ENCODE data around the gene TSHR. TPM values are rescaled to one million over a fixed set of nuclear protein-coding genes. Genes with fewer than 3 reads are reported as not detected.

TSHR gene
- total and polyA plus RNA-seq, 2 donors, result 10.3 to 20.1 TPM

GRCh38 chr14:80957613-80958012 lies 2.2 kb downstream of the TSHR start:
- 41% methylated on average over 2 of the region's 2 CpGs for WGBS
- Histone ChIP-seq H3K27ac (ENCODE audit: low read depth in 1 of 2, low read length in 1 of 2) (peak overlapping the region; percentile 92 to 98), H3K27me3 (ENCODE audit: control insufficient read depth in 2 of 2, insufficient read depth in 1 of 2, low read length in 1 of 2) (no peaks in the 10 kb centered on the region), H3K9me3 (ENCODE audit: control insufficient read depth in 2 of 2, insufficient read depth in 1 of 2, low read length in 1 of 2) (no peaks in the 10 kb centered on the region), H3K36me3 (ENCODE audit: control insufficient read depth in 2 of 2, insufficient read depth in 2 of 2, low read length in 1 of 2) (peaks cover 3 to 9% of the 10 kb centered on the region in 2 donors), H3K4me1 (ENCODE audit: control insufficient read depth in 2 of 2, insufficient read depth in 2 of 2, low read length in 2 of 2) (peaks cover 12 to 28% of the 10 kb centered on the region in 2 donors), H3K4me3 (ENCODE audit: low read length in 2 of 2) (peak overlapping the region; percentile 64 to 84)
- peak in 2 of 9 donors; percentile 57 to 66 for DNase-seq (ENCODE audit: low read depth in 6 of 9, low spot score in 9 of 9)

GRCh38 chr14:80958226-80958625 lies 2.8 kb downstream of the TSHR start:
- H3K27ac ChIP-seq (ENCODE audit: low read depth in 1 of 2, low read length in 1 of 2), result peak overlapping the region; percentile 92 to 98
- peak in 2 of 9 donors; percentile 45 to 73 for DNase-seq (ENCODE audit: low read depth in 6 of 9, low spot score in 9 of 9)
- no peaks in the 10 kb centered on the region for H3K9me3 ChIP-seq (ENCODE audit: control insufficient read depth in 2 of 2, insufficient read depth in 1 of 2, low read length in 1 of 2)
- 22% methylated on average over 2 of the region's 2 CpGs for WGBS
- H3K36me3 ChIP-seq (ENCODE audit: control insufficient read depth in 2 of 2, insufficient read depth in 2 of 2, low read length in 1 of 2), result peaks cover 3 to 11% of the 10 kb centered on the region in 2 donors
- no peaks in the 10 kb centered on the region for H3K27me3 ChIP-seq (ENCODE audit: control insufficient read depth in 2 of 2, insufficient read depth in 1 of 2, low read length in 1 of 2)
- peaks cover 12 to 28% of the 10 kb centered on the region in 2 donors for H3K4me1 ChIP-seq (ENCODE audit: control insufficient read depth in 2 of 2, insufficient read depth in 2 of 2, low read length in 2 of 2)
- H3K4me3 ChIP-seq (ENCODE audit: low read length in 2 of 2), result peak overlapping the region; percentile 64 to 84

- Histone ChIP-seq H3K27ac (ENCODE audit: low read depth in 1 of 2, low read length in 1 of 2) (peak overlapping the region; percentile 97 to 98), H3K36me3 (ENCODE audit: control insufficient read depth in 2 of 2, insufficient read depth in 2 of 2, low read length in 1 of 2) (peaks cover 3 to 11% of the 10 kb centered on the region in 2 donors), H3K4me3 (ENCODE audit: low read length in 2 of 2) (peak overlapping the region; percentile 64 to 84)
Observed at GRCh38 chr14:80958939-80959338, 3.5 kb downstream of the TSHR start.

GRCh38 chr14:80959496-80959895 lies 4.1 kb downstream of the TSHR start:
- peak overlapping the region; percentile 64 to 84 for H3K4me3 ChIP-seq (ENCODE audit: low read length in 2 of 2)
- no peaks in the 10 kb centered on the region for H3K27me3 ChIP-seq (ENCODE audit: control insufficient read depth in 2 of 2, insufficient read depth in 1 of 2, low read length in 1 of 2)
- H3K27ac ChIP-seq (ENCODE audit: low read depth in 1 of 2, low read length in 1 of 2), result peak overlapping the region; percentile 97 to 98
- under 1% methylated on average over 4 of the region's 4 CpGs for WGBS
- peaks cover 3 to 11% of the 10 kb centered on the region in 2 donors for H3K36me3 ChIP-seq (ENCODE audit: control insufficient read depth in 2 of 2, insufficient read depth in 2 of 2, low read length in 1 of 2)
- H3K9me3 ChIP-seq (ENCODE audit: control insufficient read depth in 2 of 2, insufficient read depth in 1 of 2, low read length in 1 of 2), result no peaks in the 10 kb centered on the region
- peaks cover 12 to 28% of the 10 kb centered on the region in 2 donors for H3K4me1 ChIP-seq (ENCODE audit: control insufficient read depth in 2 of 2, insufficient read depth in 2 of 2, low read length in 2 of 2)
- peak in 6 of 9 donors; percentile 83 to 96 (median 88) for DNase-seq (ENCODE audit: low read depth in 6 of 9, low spot score in 9 of 9)

More at GRCh38 chr14:80958939-80959338, 3.5 kb downstream of the TSHR start:
- Histone ChIP-seq H3K9me3 (ENCODE audit: control insufficient read depth in 2 of 2, insufficient read depth in 1 of 2, low read length in 1 of 2) (no peaks in the 10 kb centered on the region), H3K4me1 (ENCODE audit: control insufficient read depth in 2 of 2, insufficient read depth in 2 of 2, low read length in 2 of 2) (peaks cover 12 to 28% of the 10 kb centered on the region in 2 donors), H3K27me3 (ENCODE audit: control insufficient read depth in 2 of 2, insufficient read depth in 1 of 2, low read length in 1 of 2) (no peaks in the 10 kb centered on the region)
- WGBS, result 35% methylated on average over 3 of the region's 3 CpGs
- peak in 2 of 9 donors; percentile 51 to 62 for DNase-seq (ENCODE audit: low read depth in 6 of 9, low spot score in 9 of 9)

GRCh38 chr14:80965037-80965436 lies 9.6 kb downstream of the TSHR start:
- Histone ChIP-seq H3K9me3 (ENCODE audit: control insufficient read depth in 2 of 2, insufficient read depth in 1 of 2, low read length in 1 of 2) (no peaks in the 10 kb centered on the region), H3K4me1 (ENCODE audit: control insufficient read depth in 2 of 2, insufficient read depth in 2 of 2, low read length in 2 of 2) (peaks cover 21% of the 10 kb centered on the region in 2 donors), H3K36me3 (ENCODE audit: control insufficient read depth in 2 of 2, insufficient read depth in 2 of 2, low read length in 1 of 2) (peaks cover 6 to 34% of the 10 kb centered on the region in 2 donors), H3K27me3 (ENCODE audit: control insufficient read depth in 2 of 2, insufficient read depth in 1 of 2, low read length in 1 of 2) (no peaks in the 10 kb centered on the region), H3K4me3 (ENCODE audit: low read length in 2 of 2) (no peak overlapping the region), H3K27ac (ENCODE audit: low read depth in 1 of 2, low read length in 1 of 2) (no peak overlapping the region)
- WGBS, result 79% methylated on average over 5 of the region's 5 CpGs
- DNase-seq (ENCODE audit: low read depth in 6 of 9, low spot score in 9 of 9), result no peak

- WGBS, result 12% methylated on average over 5 of the region's 5 CpGs
Observed at GRCh38 chr14:80973931-80974641, 18.7 kb downstream of the TSHR start.

GRCh38 chr14:80974679-80975078 lies 19.3 kb downstream of the TSHR start:
- peaks cover 3% of the 10 kb centered on the region in 2 donors for H3K36me3 ChIP-seq (ENCODE audit: control insufficient read depth in 2 of 2, insufficient read depth in 2 of 2, low read length in 1 of 2)
- H3K4me1 ChIP-seq (ENCODE audit: control insufficient read depth in 2 of 2, insufficient read depth in 2 of 2, low read length in 2 of 2), result peaks cover 72 to 76% of the 10 kb centered on the region in 2 donors
- 66% methylated on average over 2 of the region's 2 CpGs for WGBS
- DNase-seq (ENCODE audit: low read depth in 6 of 9, low spot score in 9 of 9), result no peak
- peak overlapping the region in 1 of 2 donors; percentile 91 for H3K27ac ChIP-seq (ENCODE audit: low read depth in 1 of 2, low read length in 1 of 2)
- no peak overlapping the region for H3K4me3 ChIP-seq (ENCODE audit: low read length in 2 of 2)
- no peaks in the 10 kb centered on the region for H3K9me3 ChIP-seq (ENCODE audit: control insufficient read depth in 2 of 2, insufficient read depth in 1 of 2, low read length in 1 of 2)
- H3K27me3 ChIP-seq (ENCODE audit: control insufficient read depth in 2 of 2, insufficient read depth in 1 of 2, low read length in 1 of 2), result no peaks in the 10 kb centered on the region

More at GRCh38 chr14:80973931-80974641, 18.7 kb downstream of the TSHR start:
- Histone ChIP-seq H3K9me3 (ENCODE audit: control insufficient read depth in 2 of 2, insufficient read depth in 1 of 2, low read length in 1 of 2) (no peaks in the 10 kb centered on the region), H3K4me3 (ENCODE audit: low read length in 2 of 2) (peak overlapping the region in 1 of 2 donors; percentile 28), H3K4me1 (ENCODE audit: control insufficient read depth in 2 of 2, insufficient read depth in 2 of 2, low read length in 2 of 2) (peaks cover 71 to 73% of the 10 kb centered on the region in 2 donors), H3K27ac (ENCODE audit: low read depth in 1 of 2, low read length in 1 of 2) (peak overlapping the region; percentile 71 to 91), H3K27me3 (ENCODE audit: control insufficient read depth in 2 of 2, insufficient read depth in 1 of 2, low read length in 1 of 2) (no peaks in the 10 kb centered on the region), H3K36me3 (ENCODE audit: control insufficient read depth in 2 of 2, insufficient read depth in 2 of 2, low read length in 1 of 2) (peaks cover 6 to 9% of the 10 kb centered on the region in 2 donors)
- DNase-seq (ENCODE audit: low read depth in 6 of 9, low spot score in 9 of 9), result peak in 2 of 9 donors; percentile 66 to 85

- Histone ChIP-seq H3K9me3 (ENCODE audit: control insufficient read depth in 2 of 2, insufficient read depth in 1 of 2, low read length in 1 of 2) (no peaks in the 10 kb centered on the region), H3K27ac (ENCODE audit: low read depth in 1 of 2, low read length in 1 of 2) (peak overlapping the region; percentile 89 to 96), H3K36me3 (ENCODE audit: control insufficient read depth in 2 of 2, insufficient read depth in 2 of 2, low read length in 1 of 2) (peaks cover 3 to 6% of the 10 kb centered on the region in 2 donors), H3K4me3 (ENCODE audit: low read length in 2 of 2) (peak overlapping the region in 1 of 2 donors; percentile 10), H3K27me3 (ENCODE audit: control insufficient read depth in 2 of 2, insufficient read depth in 1 of 2, low read length in 1 of 2) (no peaks in the 10 kb centered on the region), H3K4me1 (ENCODE audit: control insufficient read depth in 2 of 2, insufficient read depth in 2 of 2, low read length in 2 of 2) (peaks cover 68 to 77% of the 10 kb centered on the region in 2 donors)
- peak in 2 of 9 donors; percentile 42 to 71 for DNase-seq (ENCODE audit: low read depth in 6 of 9, low spot score in 9 of 9)
Observed at GRCh38 chr14:80977221-80977620, 21.8 kb downstream of the TSHR start.

- 6% methylated on average over 2 of the region's 2 CpGs for WGBS
- Histone ChIP-seq H3K36me3 (ENCODE audit: control insufficient read depth in 2 of 2, insufficient read depth in 2 of 2, low read length in 1 of 2) (peaks cover 3 to 6% of the 10 kb centered on the region in 2 donors), H3K4me3 (ENCODE audit: low read length in 2 of 2) (peak overlapping the region; percentile 2 to 10), H3K4me1 (ENCODE audit: control insufficient read depth in 2 of 2, insufficient read depth in 2 of 2, low read length in 2 of 2) (peaks cover 67 to 70% of the 10 kb centered on the region in 2 donors), H3K9me3 (ENCODE audit: control insufficient read depth in 2 of 2, insufficient read depth in 1 of 2, low read length in 1 of 2) (no peaks in the 10 kb centered on the region), H3K27ac (ENCODE audit: low read depth in 1 of 2, low read length in 1 of 2) (peak overlapping the region; percentile 89 to 96), H3K27me3 (ENCODE audit: control insufficient read depth in 2 of 2, insufficient read depth in 1 of 2, low read length in 1 of 2) (no peaks in the 10 kb centered on the region)
- DNase-seq (ENCODE audit: low read depth in 6 of 9, low spot score in 9 of 9), result peak in 6 of 9 donors; percentile 78 to 94 (median 82)
Observed at GRCh38 chr14:80978403-80978802, 23.0 kb downstream of the TSHR start.
